ENCODE data around the gene INSR. TPM values are rescaled to one million over a fixed set of nuclear protein-coding genes. Genes with fewer than 3 reads are reported as not detected.
"Not testable (repeated sequence)": the region's sequence is repeated elsewhere in the genome, so short reads cannot be mapped to it uniquely, and the experiment has no call there.

Gene INSR
- total RNA-seq, 2 experiments from 2014 or later, result 3.7 to 3.9 TPM

GRCh38 chr19:7209597-7210325, 84.5 kb downstream of the INSR start:
- H3K4me3 Mint-ChIP-seq; H3K36me3 Mint-ChIP-seq (ENCODE audit: low read depth); H3K27me3 Mint-ChIP-seq (ENCODE audit: low read depth); H3K27ac Mint-ChIP-seq; intact Hi-C loops (cut with micrococcal nuclease); H3K9me3 Mint-ChIP-seq: not testable (repeated sequence)
- peaks cover 42% of the 10 kb centered on the region for H3K4me1 Mint-ChIP-seq (ENCODE audit: low read depth)
- peak; percentile 49 for DNase-seq
- CTCF ChIA-PET, result interaction anchor here (0.7 kb wide), 2 partner anchors 10 to 694 kb away, joined by 3 to 4 read pairs; partner anchors contain the start of gene MAP2K7

GRCh38 chr19:7209036-7209435, 85.2 kb downstream of the INSR start:
- CTCF ChIA-PET, result interaction anchor here (0.5 to 0.7 kb wide), 3 partner anchors 8 to 695 kb away, joined by 3 to 4 read pairs (median 4); partner anchors contain the start of gene MAP2K7
- DNase-seq; H3K27me3 Mint-ChIP-seq (ENCODE audit: low read depth); intact Hi-C loops (cut with micrococcal nuclease); H3K27ac Mint-ChIP-seq; H3K4me3 Mint-ChIP-seq; H3K36me3 Mint-ChIP-seq (ENCODE audit: low read depth); H3K9me3 Mint-ChIP-seq: not testable (repeated sequence)
- peaks cover 35% of the 10 kb centered on the region for H3K4me1 Mint-ChIP-seq (ENCODE audit: low read depth)

GRCh38 chr19:7203332-7203731, 90.9 kb downstream of the INSR start:
- Mint-ChIP-seq H3K36me3 (ENCODE audit: low read depth) (no peaks in the 10 kb centered on the region), H3K27me3 (ENCODE audit: low read depth) (peaks cover 5% of the 10 kb centered on the region), H3K27ac (no peak overlapping the region), H3K9me3 (no peaks in the 10 kb centered on the region), H3K4me1 (ENCODE audit: low read depth) (peaks cover 15% of the 10 kb centered on the region), H3K4me3 (no peak overlapping the region)
- no peak for DNase-seq
- intact Hi-C loops (cut with micrococcal nuclease), result no loop called here
- CTCF ChIA-PET, result interaction anchor here (0.6 kb wide), 1 partner anchor 21 kb away, joined by 3 read pairs; no protein-coding TSS in a partner anchor

GRCh38 chr19:7202888-7203287, 91.3 kb downstream of the INSR start:
- no peaks in the 10 kb centered on the region for H3K9me3 Mint-ChIP-seq
- no peak overlapping the region for H3K4me3 Mint-ChIP-seq
- H3K27me3 Mint-ChIP-seq (ENCODE audit: low read depth), result peaks cover 5% of the 10 kb centered on the region
- H3K4me1 Mint-ChIP-seq (ENCODE audit: low read depth), result peaks cover 11% of the 10 kb centered on the region
- intact Hi-C loops (cut with micrococcal nuclease), result no loop called here
- no peak overlapping the region for H3K27ac Mint-ChIP-seq
- CTCF ChIA-PET, result no interaction called here
- DNase-seq, result no peak
- no peaks in the 10 kb centered on the region for H3K36me3 Mint-ChIP-seq (ENCODE audit: low read depth)

- no peak overlapping the region for H3K27ac Mint-ChIP-seq
- intact Hi-C loops (cut with micrococcal nuclease), result no loop called here
- no peaks in the 10 kb centered on the region for H3K9me3 Mint-ChIP-seq
- no peak overlapping the region for H3K4me3 Mint-ChIP-seq
- H3K27me3 Mint-ChIP-seq (ENCODE audit: low read depth), result peaks cover 5% of the 10 kb centered on the region
- DNase-seq, result peak; percentile 33
- peaks cover 7% of the 10 kb centered on the region for H3K4me1 Mint-ChIP-seq (ENCODE audit: low read depth)
- no peaks in the 10 kb centered on the region for H3K36me3 Mint-ChIP-seq (ENCODE audit: low read depth)
- CTCF ChIA-PET, result no interaction called here
These were observed 93.5 kb downstream of the INSR start for GRCh38 chr19:7200736-7201135.

- Mint-ChIP-seq H3K4me3 (no peak overlapping the region), H3K36me3 (ENCODE audit: low read depth) (no peaks in the 10 kb centered on the region), H3K9me3 (no peaks in the 10 kb centered on the region), H3K27ac (no peak overlapping the region), H3K27me3 (ENCODE audit: low read depth) (peaks cover 5% of the 10 kb centered on the region), H3K4me1 (ENCODE audit: low read depth) (peaks cover 7% of the 10 kb centered on the region)
- CTCF ChIA-PET, result no interaction called here
- intact Hi-C loops (cut with micrococcal nuclease), result loop anchor here (5.0 kb wide), 1 partner anchor 1122 kb away; the partner anchor contains the start of genes NDUFA7 and RPS28
- no peak for DNase-seq
These were observed 94.3 kb downstream of the INSR start for GRCh38 chr19:7199613-7200533.

- no peaks in the 10 kb centered on the region for H3K36me3 Mint-ChIP-seq (ENCODE audit: low read depth)
- H3K4me1 Mint-ChIP-seq (ENCODE audit: low read depth), result peaks cover 7% of the 10 kb centered on the region
- H3K4me3 Mint-ChIP-seq, result peak overlapping the region; percentile 77
- peaks cover 5% of the 10 kb centered on the region for H3K27me3 Mint-ChIP-seq (ENCODE audit: low read depth)
- H3K9me3 Mint-ChIP-seq, result no peaks in the 10 kb centered on the region
- DNase-seq, result peak; percentile 90
- H3K27ac Mint-ChIP-seq, result peak overlapping the region; percentile 84
- intact Hi-C loops (cut with micrococcal nuclease), result loop anchor here (1.0 to 5.0 kb wide), 2 partner anchors 96 to 1124 kb away; partner anchors contain the start of genes INSR, NDUFA7 and RPS28
- CTCF ChIA-PET, result interaction anchor here (0.7 kb wide), 1 partner anchor 101 kb away, joined by 3 read pairs; no protein-coding TSS in a partner anchor
These were observed 96.2 kb downstream of the INSR start for GRCh38 chr19:7197760-7198696.

GRCh38 chr19:7197119-7197759, 97.0 kb downstream of the INSR start:
- H3K36me3 Mint-ChIP-seq (ENCODE audit: low read depth), result no peaks in the 10 kb centered on the region
- H3K9me3 Mint-ChIP-seq, result no peaks in the 10 kb centered on the region
- H3K27ac Mint-ChIP-seq, result peak overlapping the region; percentile 84
- peak overlapping the region; percentile 77 for H3K4me3 Mint-ChIP-seq
- H3K27me3 Mint-ChIP-seq (ENCODE audit: low read depth), result peaks cover 10% of the 10 kb centered on the region
- H3K4me1 Mint-ChIP-seq (ENCODE audit: low read depth), result peaks cover 13% of the 10 kb centered on the region
- CTCF ChIA-PET, result no interaction called here
- intact Hi-C loops (cut with micrococcal nuclease), result loop anchor here (5.0 kb wide), 1 partner anchor 1125 kb away; the partner anchor contains the start of genes NDUFA7 and RPS28
- peak; percentile 93 for DNase-seq

GRCh38 chr19:7196763-7197118, 97.5 kb downstream of the INSR start:
- Mint-ChIP-seq H3K36me3 (ENCODE audit: low read depth) (no peaks in the 10 kb centered on the region), H3K4me3 (peak overlapping the region; percentile 77), H3K27me3 (ENCODE audit: low read depth) (peaks cover 11% of the 10 kb centered on the region), H3K9me3 (no peaks in the 10 kb centered on the region), H3K27ac (no peak overlapping the region), H3K4me1 (ENCODE audit: low read depth) (peaks cover 18% of the 10 kb centered on the region)
- DNase-seq, result no peak
- intact Hi-C loops (cut with micrococcal nuclease), result loop anchor here (5.0 kb wide), 1 partner anchor 1126 kb away; the partner anchor contains the start of genes NDUFA7 and RPS28
- CTCF ChIA-PET, result no interaction called here

- H3K27ac Mint-ChIP-seq, result no peak overlapping the region
- no peaks in the 10 kb centered on the region for H3K9me3 Mint-ChIP-seq
- intact Hi-C loops (cut with micrococcal nuclease), result loop anchor here (5.0 kb wide), 1 partner anchor 1127 kb away; the partner anchor contains the start of genes NDUFA7 and RPS28
- H3K4me1 Mint-ChIP-seq (ENCODE audit: low read depth), result peaks cover 26% of the 10 kb centered on the region
- H3K36me3 Mint-ChIP-seq (ENCODE audit: low read depth), result no peaks in the 10 kb centered on the region
- H3K4me3 Mint-ChIP-seq, result no peak overlapping the region
- DNase-seq, result no peak
- peaks cover 11% of the 10 kb centered on the region for H3K27me3 Mint-ChIP-seq (ENCODE audit: low read depth)
- CTCF ChIA-PET, result no interaction called here
These were observed 99.2 kb downstream of the INSR start for GRCh38 chr19:7195046-7195445.

GRCh38 chr19:7194566-7194965, 99.6 kb downstream of the INSR start:
- DNase-seq, result no peak
- Mint-ChIP-seq H3K36me3 (ENCODE audit: low read depth) (no peaks in the 10 kb centered on the region), H3K4me3 (no peak overlapping the region), H3K4me1 (ENCODE audit: low read depth) (peaks cover 26% of the 10 kb centered on the region), H3K27ac (no peak overlapping the region), H3K9me3 (no peaks in the 10 kb centered on the region), H3K27me3 (ENCODE audit: low read depth) (peaks cover 11% of the 10 kb centered on the region)
- intact Hi-C loops (cut with micrococcal nuclease), result no loop called here
- CTCF ChIA-PET, result interaction anchor here (0.6 kb wide), 1 partner anchor 17 kb away, joined by 4 read pairs; no protein-coding TSS in a partner anchor
